ENCODE results near the gene JADE3.

Gene JADE3

DNA sequence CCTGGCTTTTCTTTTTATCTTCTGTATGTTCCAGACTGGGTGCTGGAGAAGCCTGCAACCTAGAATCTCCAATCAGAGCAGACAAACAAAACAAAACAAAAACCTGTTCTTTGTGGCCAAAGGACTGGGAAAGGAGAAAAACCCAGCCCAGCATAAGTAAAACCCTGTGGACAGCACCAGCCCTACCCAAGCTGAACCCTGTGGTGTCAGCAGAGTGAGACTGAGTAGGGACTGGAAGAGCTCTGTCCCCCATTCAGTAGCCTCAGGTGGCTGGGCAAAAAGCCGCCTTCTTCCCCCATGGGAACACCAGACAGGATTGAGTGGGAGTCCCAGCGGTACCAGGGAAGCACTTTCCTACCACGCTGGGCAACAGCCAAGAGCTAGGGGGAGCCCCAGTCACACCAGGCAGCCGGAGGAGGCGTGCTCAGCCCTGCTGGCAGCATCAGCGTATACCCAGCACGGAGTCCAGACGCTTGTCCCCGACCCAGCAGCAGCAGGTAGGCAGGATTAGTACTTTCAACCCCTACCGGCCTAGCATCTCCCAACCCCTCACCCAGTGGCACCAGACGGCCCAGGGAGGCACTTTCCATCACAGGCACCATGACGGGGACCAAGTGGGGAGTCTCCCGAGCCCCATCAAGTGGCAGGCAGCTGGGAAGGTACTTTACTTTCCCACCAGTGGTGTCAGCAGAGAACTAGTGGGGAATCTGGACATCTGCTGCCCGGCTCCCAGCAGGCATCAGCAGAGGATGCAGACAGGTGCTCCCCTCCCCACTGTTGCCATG is 8.6 kb upstream of the JADE3 start:
- Histone ChIP-seq H3K4me3 (ENCODE audit: low read depth in 1 of 5, low read length in 5 of 5) (peak overlapping the region; percentile 39 to 65 (median 58)), H3K27me3 (ENCODE audit: control insufficient read depth in 5 of 5, insufficient read depth in 4 of 5, low read length in 5 of 5) (peaks cover 0 to 14% (median 9%) of the 10 kb centered on the region in 5 donors), H3K4me1 (ENCODE audit: control insufficient read depth in 5 of 5, insufficient read depth in 5 of 5, low read length in 5 of 5) (peaks cover 0 to 9% (median 2%) of the 10 kb centered on the region in 5 donors), H3K27ac (ENCODE audit: low read depth, low read length) (no peak overlapping the region), H3K9ac (ENCODE audit: low read length in 5 of 5) (no peak overlapping the region), H3K9me3 (ENCODE audit: control insufficient read depth in 5 of 5, low read length in 5 of 5) (no peaks in the 10 kb centered on the region), H3K36me3 (ENCODE audit: control insufficient read depth in 5 of 5, insufficient read depth in 5 of 5, low read length in 5 of 5) (no peaks in the 10 kb centered on the region)

DNA sequence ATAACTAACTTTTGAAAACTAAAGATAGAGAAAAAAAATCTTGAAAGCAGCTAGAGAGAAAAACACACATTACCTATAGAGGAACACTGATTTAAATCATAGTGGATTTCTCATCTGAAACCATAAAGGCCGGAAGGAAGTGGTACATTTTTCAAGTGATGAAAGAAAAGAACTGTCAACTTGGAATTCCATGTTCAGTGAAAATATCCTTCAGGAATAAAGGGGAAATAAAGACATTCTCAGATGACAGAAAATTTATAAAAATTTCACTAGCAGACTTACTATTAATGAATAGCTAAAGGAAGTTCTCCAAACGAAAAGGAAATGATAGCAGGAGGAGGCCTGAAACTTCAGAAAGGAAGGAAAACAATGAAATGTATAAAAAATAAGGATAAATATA is 7.6 kb upstream of the JADE3 start:
- no peak overlapping the region for H3K9ac ChIP-seq (ENCODE audit: low read length in 5 of 5)
- H3K9me3 ChIP-seq (ENCODE audit: control insufficient read depth in 5 of 5, low read length in 5 of 5) = no peaks in the 10 kb centered on the region
- H3K27me3 ChIP-seq (ENCODE audit: control insufficient read depth in 5 of 5, insufficient read depth in 4 of 5, low read length in 5 of 5) = peaks cover 0 to 14% (median 8%) of the 10 kb centered on the region in 5 donors
- H3K36me3 ChIP-seq (ENCODE audit: control insufficient read depth in 5 of 5, insufficient read depth in 5 of 5, low read length in 5 of 5) = no peaks in the 10 kb centered on the region
- no peak overlapping the region for H3K27ac ChIP-seq (ENCODE audit: low read depth, low read length)
- H3K4me3 ChIP-seq (ENCODE audit: low read depth in 1 of 5, low read length in 5 of 5) = no peak overlapping the region
- peaks cover 0 to 9% (median 2%) of the 10 kb centered on the region in 5 donors for H3K4me1 ChIP-seq (ENCODE audit: control insufficient read depth in 5 of 5, insufficient read depth in 5 of 5, low read length in 5 of 5)

DNA sequence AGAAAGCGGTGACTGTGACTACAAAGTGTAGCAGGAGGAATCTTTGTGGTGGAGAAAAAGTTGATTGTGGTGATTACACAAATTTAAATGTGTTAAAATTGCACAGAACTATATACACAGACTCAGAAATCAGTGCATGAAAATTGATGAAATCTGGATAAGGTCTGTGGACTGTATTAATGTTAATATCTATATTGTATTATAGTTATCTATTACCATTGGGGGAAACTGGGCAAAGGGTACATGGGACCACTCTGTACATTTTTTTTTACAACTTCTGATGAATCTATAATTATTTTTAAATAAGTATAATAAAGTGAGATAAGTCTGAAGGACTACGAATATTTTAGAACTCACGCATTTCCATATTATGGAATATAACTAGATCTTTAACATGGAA is 1.8 kb upstream of the JADE3 start:
- H3K9ac ChIP-seq (ENCODE audit: low read length in 5 of 5) = no peak overlapping the region
- no peak overlapping the region for H3K4me3 ChIP-seq (ENCODE audit: low read depth in 1 of 5, low read length in 5 of 5)
- peaks cover 0 to 2% (median 0%) of the 10 kb centered on the region in 5 donors for H3K36me3 ChIP-seq (ENCODE audit: control insufficient read depth in 5 of 5, insufficient read depth in 5 of 5, low read length in 5 of 5)

DNA sequence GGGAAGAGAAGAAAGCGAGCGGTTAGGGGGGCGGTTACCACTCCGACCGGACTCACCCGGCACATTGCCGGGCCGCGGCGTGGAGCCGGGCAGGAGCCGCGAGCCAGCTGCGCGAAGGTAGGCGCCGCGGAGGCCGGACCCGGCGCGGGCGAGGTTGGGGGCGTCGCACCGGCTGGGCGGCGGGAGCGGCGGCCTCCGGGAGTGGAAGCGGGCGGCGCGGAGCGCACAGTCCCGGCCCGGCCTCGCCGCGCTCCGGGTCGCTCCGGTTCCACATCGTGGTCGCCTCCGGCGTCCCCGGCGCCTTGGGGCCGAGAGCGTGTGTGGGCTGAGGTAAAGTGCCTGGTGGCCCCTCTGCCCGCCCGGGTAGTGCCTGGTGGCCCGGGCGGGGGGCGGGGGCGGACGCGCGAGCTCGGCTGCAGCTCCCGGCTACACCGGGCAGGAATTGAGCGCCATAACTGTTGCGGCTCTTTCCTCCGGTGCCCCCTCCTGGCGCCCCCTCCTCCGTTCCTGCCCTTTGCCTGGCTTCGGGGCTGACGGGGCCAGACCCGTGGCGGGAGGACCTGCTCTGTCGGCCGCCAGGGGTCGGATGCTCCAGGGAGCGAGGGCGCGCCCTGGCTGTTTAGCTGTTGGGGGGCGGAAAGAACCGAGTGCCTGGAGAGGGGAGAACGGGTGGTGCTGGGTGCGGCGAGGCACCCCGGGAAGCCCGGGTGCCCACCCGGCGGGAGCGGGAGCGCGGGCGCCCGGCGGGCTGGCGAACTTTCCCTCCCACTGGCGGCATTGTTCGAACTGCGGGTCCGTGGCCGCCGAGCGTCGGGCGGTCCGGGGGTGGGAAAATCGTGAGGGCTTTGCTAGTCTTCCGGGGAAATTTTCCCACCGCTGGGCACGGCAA is 626 bp downstream of the JADE3 start:
- H3K4me3 ChIP-seq (ENCODE audit: low read depth in 1 of 5, low read length in 5 of 5) = peak overlapping the region; percentile 31 to 76 (median 68)
- peaks cover 0 to 10% (median 8%) of the 10 kb centered on the region in 5 donors for H3K4me1 ChIP-seq (ENCODE audit: control insufficient read depth in 5 of 5, insufficient read depth in 5 of 5, low read length in 5 of 5)
- H3K9me3 ChIP-seq (ENCODE audit: control insufficient read depth in 5 of 5, low read length in 5 of 5) = peaks cover 0 to 6% (median 2%) of the 10 kb centered on the region in 5 donors
- peaks cover 0 to 2% (median 0%) of the 10 kb centered on the region in 5 donors for H3K36me3 ChIP-seq (ENCODE audit: control insufficient read depth in 5 of 5, insufficient read depth in 5 of 5, low read length in 5 of 5)
- H3K27me3 ChIP-seq (ENCODE audit: control insufficient read depth in 5 of 5, insufficient read depth in 4 of 5, low read length in 5 of 5) = peaks cover 0 to 13% (median 0%) of the 10 kb centered on the region in 5 donors
- peak overlapping the region; percentile 39 to 98 (median 57) for H3K9ac ChIP-seq (ENCODE audit: low read length in 5 of 5)
- peak overlapping the region; percentile 50 for H3K27ac ChIP-seq (ENCODE audit: low read depth, low read length)

More for the DNA sequence above, 1.8 kb upstream of the JADE3 start:
- Histone ChIP-seq H3K9me3 (ENCODE audit: control insufficient read depth in 5 of 5, low read length in 5 of 5) (peaks cover 0 to 6% (median 2%) of the 10 kb centered on the region in 5 donors), H3K4me1 (ENCODE audit: control insufficient read depth in 5 of 5, insufficient read depth in 5 of 5, low read length in 5 of 5) (peaks cover 0 to 10% (median 8%) of the 10 kb centered on the region in 5 donors), H3K27me3 (ENCODE audit: control insufficient read depth in 5 of 5, insufficient read depth in 4 of 5, low read length in 5 of 5) (peaks cover 0 to 11% (median 0%) of the 10 kb centered on the region in 5 donors), H3K27ac (ENCODE audit: low read depth, low read length) (no peak overlapping the region)

DNA sequence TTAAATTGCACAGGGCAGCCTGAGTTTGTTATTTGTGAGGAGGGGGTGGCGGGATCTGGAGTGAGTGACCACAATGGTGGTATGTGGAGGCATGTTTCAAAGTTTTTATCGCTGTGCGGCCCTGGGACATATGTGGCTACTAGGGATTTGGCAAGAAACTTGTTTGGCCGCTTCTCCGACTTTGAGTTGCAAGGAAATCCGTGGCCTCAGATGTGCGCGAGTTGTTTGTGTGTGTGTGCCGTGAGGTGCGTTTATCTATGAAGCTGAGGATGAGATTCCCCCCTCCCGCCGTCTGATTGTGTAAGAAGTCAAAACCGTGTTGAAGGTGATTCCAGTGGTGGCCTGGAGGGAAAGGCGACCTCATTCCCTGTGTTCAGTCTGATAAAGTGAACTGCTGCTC is 1.4 kb downstream of the JADE3 start:
- Histone ChIP-seq H3K36me3 (ENCODE audit: control insufficient read depth in 5 of 5, insufficient read depth in 5 of 5, low read length in 5 of 5) (peaks cover 0 to 2% (median 0%) of the 10 kb centered on the region in 5 donors), H3K9me3 (ENCODE audit: control insufficient read depth in 5 of 5, low read length in 5 of 5) (peaks cover 0 to 6% (median 2%) of the 10 kb centered on the region in 5 donors), H3K9ac (ENCODE audit: low read length in 5 of 5) (peak overlapping the region; percentile 39 to 98 (median 57)), H3K27ac (ENCODE audit: low read depth, low read length) (peak overlapping the region; percentile 50), H3K4me1 (ENCODE audit: control insufficient read depth in 5 of 5, insufficient read depth in 5 of 5, low read length in 5 of 5) (peaks cover 0 to 10% (median 8%) of the 10 kb centered on the region in 5 donors), H3K27me3 (ENCODE audit: control insufficient read depth in 5 of 5, insufficient read depth in 4 of 5, low read length in 5 of 5) (peaks cover 0 to 13% (median 0%) of the 10 kb centered on the region in 5 donors), H3K4me3 (ENCODE audit: low read depth in 1 of 5, low read length in 5 of 5) (peak overlapping the region; percentile 31 to 76 (median 68))

DNA sequence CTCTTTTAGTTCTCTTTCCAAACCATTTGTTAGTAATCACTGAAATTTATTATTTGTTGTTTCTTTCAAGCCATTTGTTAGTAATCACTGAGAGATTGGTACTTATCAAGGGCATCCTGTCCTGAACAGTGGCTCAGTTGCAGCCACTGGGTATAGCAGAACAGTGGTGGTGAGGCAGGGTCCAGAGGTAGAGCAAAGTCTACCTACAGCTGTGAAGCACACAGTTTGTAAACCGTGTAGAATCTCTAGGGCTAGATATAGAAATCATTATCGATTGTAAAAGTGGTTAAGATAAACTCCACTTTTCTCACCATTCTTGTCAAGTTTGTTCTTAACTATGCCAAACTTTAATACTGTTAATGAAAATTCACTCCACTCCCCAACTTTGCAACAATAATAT is 4.1 kb downstream of the JADE3 start:
- no peak overlapping the region for H3K27ac ChIP-seq (ENCODE audit: low read depth, low read length)
- H3K9ac ChIP-seq (ENCODE audit: low read length in 5 of 5) = no peak overlapping the region
- H3K4me3 ChIP-seq (ENCODE audit: low read depth in 1 of 5, low read length in 5 of 5) = no peak overlapping the region
- peaks cover 0 to 13% (median 0%) of the 10 kb centered on the region in 5 donors for H3K27me3 ChIP-seq (ENCODE audit: control insufficient read depth in 5 of 5, insufficient read depth in 4 of 5, low read length in 5 of 5)
- H3K36me3 ChIP-seq (ENCODE audit: control insufficient read depth in 5 of 5, insufficient read depth in 5 of 5, low read length in 5 of 5) = peaks cover 0 to 2% (median 0%) of the 10 kb centered on the region in 5 donors
- peaks cover 0 to 10% (median 8%) of the 10 kb centered on the region in 5 donors for H3K4me1 ChIP-seq (ENCODE audit: control insufficient read depth in 5 of 5, insufficient read depth in 5 of 5, low read length in 5 of 5)
- H3K9me3 ChIP-seq (ENCODE audit: control insufficient read depth in 5 of 5, low read length in 5 of 5) = peaks cover 0 to 14% (median 10%) of the 10 kb centered on the region in 5 donors

DNA sequence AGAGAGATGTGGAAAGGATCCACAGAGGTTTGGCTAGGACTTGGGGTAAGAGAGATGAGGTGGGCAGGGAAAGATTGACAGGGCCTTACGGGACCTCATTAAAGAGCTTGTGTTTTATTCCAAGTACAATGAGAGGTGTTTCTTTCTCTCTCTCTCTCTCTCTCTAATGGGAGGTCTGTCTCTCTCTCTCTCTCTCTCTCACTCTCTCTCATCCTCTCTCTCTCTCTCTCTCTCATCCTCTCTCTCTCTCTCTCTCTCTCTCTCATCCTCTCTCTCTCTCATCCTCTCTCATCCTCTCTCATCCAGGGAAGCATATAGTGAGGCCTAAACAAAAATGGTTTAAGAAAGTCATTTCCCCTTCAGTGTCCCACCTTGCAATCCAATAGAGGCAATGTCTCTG is 5.4 kb downstream of the JADE3 start:
- H3K27ac ChIP-seq (ENCODE audit: low read depth, low read length) = no peak overlapping the region
- H3K4me3 ChIP-seq (ENCODE audit: low read depth in 1 of 5, low read length in 5 of 5) = no peak overlapping the region

DNA sequence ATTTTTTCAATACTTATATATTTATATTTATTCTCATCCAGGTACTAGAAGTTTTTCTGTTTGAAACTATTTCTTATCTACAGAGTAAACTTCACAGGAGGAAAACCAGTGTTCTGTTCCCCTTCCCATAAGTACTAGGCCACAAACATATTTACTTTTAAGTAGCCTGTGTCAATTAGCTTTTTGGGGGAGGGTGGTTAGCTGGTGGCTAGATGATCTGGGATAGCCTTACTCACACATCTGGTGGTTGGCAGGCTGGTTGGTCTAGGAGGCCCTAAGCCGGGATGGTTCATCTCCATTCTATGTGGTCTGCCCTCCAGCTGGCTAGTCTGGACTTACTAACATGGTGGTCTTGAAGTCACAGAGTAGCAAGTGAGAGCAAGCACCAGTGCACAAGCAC is 6.2 kb downstream of the JADE3 start:
- no peak overlapping the region for H3K9ac ChIP-seq (ENCODE audit: low read length in 5 of 5)
- no peaks in the 10 kb centered on the region for H3K36me3 ChIP-seq (ENCODE audit: control insufficient read depth in 5 of 5, insufficient read depth in 5 of 5, low read length in 5 of 5)
- H3K9me3 ChIP-seq (ENCODE audit: control insufficient read depth in 5 of 5, low read length in 5 of 5) = peaks cover 0 to 17% (median 11%) of the 10 kb centered on the region in 5 donors
- peaks cover 0 to 8% (median 0%) of the 10 kb centered on the region in 5 donors for H3K27me3 ChIP-seq (ENCODE audit: control insufficient read depth in 5 of 5, insufficient read depth in 4 of 5, low read length in 5 of 5)
- no peak overlapping the region for H3K4me3 ChIP-seq (ENCODE audit: low read depth in 1 of 5, low read length in 5 of 5)
- no peak overlapping the region for H3K27ac ChIP-seq (ENCODE audit: low read depth, low read length)
- H3K4me1 ChIP-seq (ENCODE audit: control insufficient read depth in 5 of 5, insufficient read depth in 5 of 5, low read length in 5 of 5) = peaks cover 0 to 9% (median 6%) of the 10 kb centered on the region in 5 donors

More for the DNA sequence above, 5.4 kb downstream of the JADE3 start:
- peaks cover 0 to 10% (median 8%) of the 10 kb centered on the region in 5 donors for H3K4me1 ChIP-seq (ENCODE audit: control insufficient read depth in 5 of 5, insufficient read depth in 5 of 5, low read length in 5 of 5)
- H3K9ac ChIP-seq (ENCODE audit: low read length in 5 of 5) = no peak overlapping the region
- peaks cover 0 to 13% (median 0%) of the 10 kb centered on the region in 5 donors for H3K27me3 ChIP-seq (ENCODE audit: control insufficient read depth in 5 of 5, insufficient read depth in 4 of 5, low read length in 5 of 5)
- peaks cover 0 to 17% (median 11%) of the 10 kb centered on the region in 5 donors for H3K9me3 ChIP-seq (ENCODE audit: control insufficient read depth in 5 of 5, low read length in 5 of 5)
- peaks cover 0 to 2% (median 0%) of the 10 kb centered on the region in 5 donors for H3K36me3 ChIP-seq (ENCODE audit: control insufficient read depth in 5 of 5, insufficient read depth in 5 of 5, low read length in 5 of 5)

DNA sequence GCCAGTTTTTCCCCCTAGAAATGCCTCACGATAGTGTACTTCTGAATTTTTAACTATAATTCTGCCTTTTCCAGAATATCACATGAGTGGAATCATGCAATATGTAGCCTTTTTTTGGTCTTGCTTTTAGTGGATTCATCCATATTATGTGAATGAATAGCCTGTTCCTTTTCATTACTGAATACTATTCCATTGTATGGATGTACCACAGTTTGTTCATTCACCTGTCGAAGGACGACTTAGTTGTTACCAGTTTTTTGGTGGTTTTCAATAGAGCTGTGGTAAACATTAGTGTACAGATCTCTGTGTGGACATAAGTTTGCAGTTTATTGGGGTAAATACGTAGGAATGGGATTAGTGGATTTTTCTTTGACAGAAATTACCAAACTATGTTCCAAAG is 8.0 kb downstream of the JADE3 start:
- no peak overlapping the region for H3K4me3 ChIP-seq (ENCODE audit: low read depth in 1 of 5, low read length in 5 of 5)
- peaks cover 0 to 4% (median 2%) of the 10 kb centered on the region in 5 donors for H3K27me3 ChIP-seq (ENCODE audit: control insufficient read depth in 5 of 5, insufficient read depth in 4 of 5, low read length in 5 of 5)
- peaks cover 0 to 15% (median 11%) of the 10 kb centered on the region in 5 donors for H3K9me3 ChIP-seq (ENCODE audit: control insufficient read depth in 5 of 5, low read length in 5 of 5)
- H3K27ac ChIP-seq (ENCODE audit: low read depth, low read length) = no peak overlapping the region
- no peaks in the 10 kb centered on the region for H3K4me1 ChIP-seq (ENCODE audit: control insufficient read depth in 5 of 5, insufficient read depth in 5 of 5, low read length in 5 of 5)
- no peak overlapping the region for H3K9ac ChIP-seq (ENCODE audit: low read length in 5 of 5)
- H3K36me3 ChIP-seq (ENCODE audit: control insufficient read depth in 5 of 5, insufficient read depth in 5 of 5, low read length in 5 of 5) = no peaks in the 10 kb centered on the region
